Measurements from ENCODE around the gene GPR137. TPM values are rescaled to one million over a fixed set of nuclear protein-coding genes. Genes with fewer than 3 reads are reported as not detected.

The GPR137 gene
- total RNA-seq, 1 donor from 2014 or later = 52.5 TPM

GRCh38 chr11:64255135-64256128, 30.2 kb upstream of the GPR137 start:
- H3K4me3 Mint-ChIP-seq (ENCODE audit: unreplicated experiment) = no peak overlapping the region
- H3K36me3 Mint-ChIP-seq (ENCODE audit: unreplicated experiment) = no peaks in the 10 kb centered on the region
- H3K27me3 Mint-ChIP-seq (ENCODE audit: unreplicated experiment) = peaks cover 18% of the 10 kb centered on the region
- no peak overlapping the region for H3K27ac Mint-ChIP-seq (ENCODE audit: unreplicated experiment)
- no peak for DNase-seq
- no peak for TF ChIP-seq CTCF (IDR thresholded peaks at IDR 0.05; ENCODE audit: partially characterized antibody, unreplicated experiment)
- peaks cover 4% of the 10 kb centered on the region for H3K4me1 Mint-ChIP-seq (ENCODE audit: low read depth, unreplicated experiment)
- peaks cover 6% of the 10 kb centered on the region for H3K9me3 Mint-ChIP-seq (ENCODE audit: unreplicated experiment)

GRCh38 chr11:64256300-64256699, 29.3 kb upstream of the GPR137 start:
- DNase-seq = no peak
- Mint-ChIP-seq H3K36me3 (ENCODE audit: unreplicated experiment) (no peaks in the 10 kb centered on the region), H3K27me3 (ENCODE audit: unreplicated experiment) (peaks cover 18% of the 10 kb centered on the region), H3K4me3 (ENCODE audit: unreplicated experiment) (no peak overlapping the region), H3K4me1 (ENCODE audit: low read depth, unreplicated experiment) (peaks cover 4% of the 10 kb centered on the region), H3K27ac (ENCODE audit: unreplicated experiment) (no peak overlapping the region), H3K9me3 (ENCODE audit: unreplicated experiment) (peaks cover 6% of the 10 kb centered on the region)
- no peak for TF ChIP-seq CTCF (IDR thresholded peaks at IDR 0.05; ENCODE audit: partially characterized antibody, unreplicated experiment)

DNA sequence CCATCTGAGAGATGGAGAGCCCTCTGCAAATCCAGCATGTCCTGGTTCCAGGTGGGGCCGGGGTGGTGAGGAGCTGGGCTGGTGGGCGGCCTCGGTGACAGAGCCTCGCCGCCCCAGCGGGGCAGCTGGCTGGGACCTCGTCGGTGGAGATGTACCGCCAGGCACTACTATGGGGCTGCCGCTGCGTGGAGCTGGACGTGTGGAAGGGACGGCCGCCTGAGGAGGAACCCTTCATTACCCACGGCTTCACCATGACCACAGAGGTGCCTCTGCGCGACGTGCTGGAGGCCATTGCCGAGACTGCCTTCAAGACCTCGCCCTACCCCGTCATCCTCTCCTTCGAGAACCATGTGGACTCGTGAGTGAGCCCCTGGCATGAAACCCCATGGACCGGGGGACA, 27.3 kb upstream of the GPR137 start:
- no peak for TF ChIP-seq CTCF (IDR thresholded peaks at IDR 0.05; ENCODE audit: partially characterized antibody, unreplicated experiment)
- Mint-ChIP-seq H3K9me3 (ENCODE audit: unreplicated experiment) (peaks cover 6% of the 10 kb centered on the region), H3K4me3 (ENCODE audit: unreplicated experiment) (no peak overlapping the region), H3K27me3 (ENCODE audit: unreplicated experiment) (peaks cover 16% of the 10 kb centered on the region), H3K36me3 (ENCODE audit: unreplicated experiment) (no peaks in the 10 kb centered on the region), H3K4me1 (ENCODE audit: low read depth, unreplicated experiment) (peaks cover 4% of the 10 kb centered on the region), H3K27ac (ENCODE audit: unreplicated experiment) (no peak overlapping the region)
- DNase-seq = no peak

DNA sequence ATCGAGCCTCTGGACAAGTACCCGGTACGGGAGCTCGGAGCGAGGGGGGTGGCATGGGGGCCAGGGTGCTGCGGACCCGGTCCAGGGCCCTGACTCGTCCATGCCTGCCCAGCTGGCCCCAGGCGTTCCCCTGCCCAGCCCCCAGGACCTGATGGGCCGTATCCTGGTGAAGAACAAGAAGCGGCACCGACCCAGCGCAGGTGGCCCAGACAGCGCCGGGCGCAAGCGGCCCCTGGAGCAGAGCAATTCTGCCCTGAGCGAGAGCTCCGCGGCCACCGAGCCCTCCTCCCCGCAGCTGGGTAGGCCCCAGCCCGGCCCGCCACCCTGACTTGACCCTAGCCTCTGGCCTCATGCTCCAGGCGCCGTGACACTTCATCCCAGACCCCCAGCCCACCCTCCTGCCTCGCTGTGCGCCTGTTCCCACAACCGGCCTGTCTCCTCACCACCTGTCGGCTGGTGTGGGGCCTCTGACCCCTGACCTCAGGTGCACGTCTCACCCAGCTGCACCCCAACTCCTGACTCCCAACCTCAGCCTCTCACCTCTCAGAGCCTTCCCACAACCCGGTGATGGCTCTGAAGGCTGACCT, 26.6 kb upstream of the GPR137 start:
- no peak overlapping the region for H3K4me3 Mint-ChIP-seq (ENCODE audit: unreplicated experiment)
- no peak for TF ChIP-seq CTCF (IDR thresholded peaks at IDR 0.05; ENCODE audit: partially characterized antibody, unreplicated experiment)

More for the DNA sequence above, 26.6 kb upstream of the GPR137 start:
- Mint-ChIP-seq H3K4me1 (ENCODE audit: low read depth, unreplicated experiment) (no peaks in the 10 kb centered on the region), H3K36me3 (ENCODE audit: unreplicated experiment) (no peaks in the 10 kb centered on the region), H3K9me3 (ENCODE audit: unreplicated experiment) (peaks cover 6% of the 10 kb centered on the region), H3K27me3 (ENCODE audit: unreplicated experiment) (peaks cover 16% of the 10 kb centered on the region), H3K27ac (ENCODE audit: unreplicated experiment) (no peak overlapping the region)
- DNase-seq = no peak

Data from glutamatergic neuron (in vitro differentiated cells).